ENCODE data around the gene ATXN10. TPM values are rescaled to one million over a fixed set of nuclear protein-coding genes. Genes with fewer than 3 reads are reported as not detected.

The ATXN10 gene
- total and polyA plus RNA-seq, 2 of the 8 experiments (the other 6 are each of a cell fraction or from before 2014, with no cell fraction given), result 134 to 210 TPM

DNA sequence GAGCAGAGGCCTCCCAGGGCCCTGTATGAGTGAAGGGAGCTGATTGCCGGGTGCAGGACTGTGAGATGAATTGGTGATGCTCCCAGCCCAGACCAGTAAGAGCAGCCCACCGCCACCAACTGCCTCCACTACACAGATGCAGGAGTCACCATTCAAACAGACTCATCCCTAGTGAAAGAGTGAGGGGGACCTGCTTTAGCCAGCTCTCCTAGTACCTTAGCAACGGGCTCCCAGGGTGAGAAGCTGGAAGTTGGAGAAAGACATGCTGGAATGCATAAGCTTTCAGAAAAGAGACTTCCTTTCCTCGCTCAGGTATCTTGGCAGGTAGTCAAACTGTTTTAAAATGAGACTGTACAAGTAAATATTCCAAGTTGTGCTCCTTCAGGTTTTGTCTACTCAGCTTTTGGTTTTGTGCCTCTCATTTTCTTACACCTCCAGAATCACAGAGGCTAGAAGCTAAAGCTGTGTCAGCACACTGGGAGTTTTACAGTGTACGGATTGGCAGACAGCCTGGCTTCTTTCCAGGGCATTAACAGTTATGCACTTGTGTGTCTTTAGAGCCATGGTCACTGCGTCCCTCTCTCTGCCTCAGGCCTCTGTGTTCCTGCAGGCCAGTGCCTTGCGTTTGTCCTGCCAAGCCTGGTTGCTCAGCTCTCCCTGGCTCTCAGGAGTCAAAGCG, 146.2 kb downstream of the ATXN10 start:
- Histone ChIP-seq H3K23me2 (ENCODE audit: low read depth, low read length) (no peaks in the 10 kb centered on the region), H3K4ac (replicated peaks; ENCODE audit: insufficient read length, low read depth, low read length) (no peak overlapping the region), H3K9me3 (ENCODE audit: insufficient read depth in 2 of 2, low read depth in 1 of 2, low read length in 1 of 2) (no peaks in the 10 kb centered on the region), H4K20me1 (replicated peaks in 1 of 2; ENCODE audit: control insufficient read depth in 1 of 2, insufficient read depth in 2 of 2, low read length in 2 of 2) (peaks cover 0 to 4% of the 10 kb centered on the region in 2 experiments), H3K9ac (replicated peaks in 1 of 4; ENCODE audit: extremely low read depth in 1 of 4, low read depth in 3 of 4, low read length in 3 of 4) (no peak overlapping the region), H4K5ac (ENCODE audit: insufficient read length, low read depth, low read length) (no peak overlapping the region), H3K79me2 (ENCODE audit: control insufficient read depth in 1 of 2, insufficient read depth in 2 of 2, low read length in 2 of 2) (no peaks in the 10 kb centered on the region), H2AK5ac (ENCODE audit: low read depth, low read length) (no peak overlapping the region), H3K36me3 (ENCODE audit: control insufficient read depth in 2 of 4, insufficient read depth in 4 of 4, low read length in 3 of 4) (peaks cover 0 to 5% (median 2%) of the 10 kb centered on the region in 4 experiments; a peak in 2 of 8 replicates), H4K8ac (ENCODE audit: extremely low read depth, insufficient read depth, low read length) (no peak overlapping the region), H3K23ac (ENCODE audit: insufficient read length) (no peak overlapping the region), H3K4me1 (replicated peaks in 1 of 4; ENCODE audit: control insufficient read depth in 3 of 4, insufficient read depth in 4 of 4, low read length in 3 of 4) (peaks cover 0 to 8% (median 0%) of the 10 kb centered on the region in 4 experiments; a peak in 1 of 7 replicates), H3K27ac (ENCODE audit: low read depth, low read length) (no peak overlapping the region), H2BK120ac (replicated peaks; ENCODE audit: low read depth, low read length) (no peak overlapping the region), H2BK15ac (ENCODE audit: low read length) (no peak overlapping the region), H2BK20ac (ENCODE audit: low read length) (no peak overlapping the region), H2BK5ac (ENCODE audit: low read depth, low read length) (no peak overlapping the region; the same call in 1 of the 2 replicates), H3K14ac (ENCODE audit: insufficient read length) (no peak overlapping the region), H3K27me3 (replicated peaks in 1 of 4; ENCODE audit: control insufficient read depth in 3 of 4, extremely low read depth in 1 of 4, insufficient read depth in 3 of 4, low read length in 3 of 4) (no peaks in the 10 kb centered on the region), H2BK12ac (ENCODE audit: low read depth, low read length) (no peak overlapping the region), H3K56ac (replicated peaks; ENCODE audit: insufficient read length, low read depth, low read length) (no peak overlapping the region), H2AFZ (ENCODE audit: low read length) (no peak overlapping the region), H4K91ac (replicated peaks; ENCODE audit: insufficient read length, low read length) (no peak overlapping the region), H3K4me2 (ENCODE audit: insufficient read depth in 1 of 2, low read depth in 2 of 2, low read length in 2 of 2) (peak overlapping the region in 1 of 2 experiments; percentile 22; a peak in 1 of 4 replicates), H3K4me3 (ENCODE audit: extremely low read depth in 1 of 4, insufficient read depth in 2 of 4, low read depth in 3 of 4, low read length in 4 of 4) (no peak overlapping the region), H3K79me1 (ENCODE audit: low read depth, low read length) (0 out of 2 replicates have a peak, but pooled peaks cover 3% of the 10 kb centered on the region), H3K18ac (ENCODE audit: extremely low read depth, low read length) (no peak overlapping the region)
- TF ChIP-seq, protein P1, sequence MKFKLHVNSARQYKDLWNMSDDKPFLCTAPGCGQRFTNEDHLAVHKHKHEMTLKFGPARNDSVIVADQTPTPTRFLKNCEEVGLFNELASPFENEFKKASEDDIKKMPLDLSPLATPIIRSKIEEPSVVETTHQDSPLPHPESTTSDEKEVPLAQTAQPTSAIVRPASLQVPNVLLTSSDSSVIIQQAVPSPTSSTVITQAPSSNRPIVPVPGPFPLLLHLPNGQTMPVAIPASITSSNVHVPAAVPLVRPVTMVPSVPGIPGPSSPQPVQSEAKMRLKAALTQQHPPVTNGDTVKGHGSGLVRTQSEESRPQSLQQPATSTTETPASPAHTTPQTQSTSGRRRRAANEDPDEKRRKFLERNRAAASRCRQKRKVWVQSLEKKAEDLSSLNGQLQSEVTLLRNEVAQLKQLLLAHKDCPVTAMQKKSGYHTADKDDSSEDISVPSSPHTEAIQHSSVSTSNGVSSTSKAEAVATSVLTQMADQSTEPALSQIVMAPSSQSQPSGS (IDR thresholded peaks at IDR 0.05; ENCODE audit: low read length), result no peak
- TF ChIP-seq PHF8 (conservative IDR thresholded peaks at IDR 0.05; ENCODE audit: low read depth, low read length), result no peak
- no peak for TF ChIP-seq EZH2 (IDR thresholded peaks at IDR 0.05; ENCODE audit: low read depth, low read length, severe bottlenecking)
- no peak for TF ChIP-seq TCF12 (IDR thresholded peaks at IDR 0.05; ENCODE audit: low read depth, low read length)
- TF ChIP-seq GTF2F1 (IDR thresholded peaks at IDR 0.05; ENCODE audit: borderline replicate concordance, low read depth, low read length), result no peak
- 88% methylated on average over 8 of the region's 8 CpGs; no CpG with 5 or more reads in 1 of the 2 experiments for WGBS, 2 experiments (ENCODE audit: extremely low coverage in 1 of 2, insufficient coverage in 1 of 2, insufficient read length in 1 of 2, insufficient replicate concordance in 2 of 2, low coverage in 1 of 2, low lambda C conversion rate in 2 of 2, missing lambda C conversion rate in 1 of 2)
- no peak for FAIRE-seq
- DNase-seq (ENCODE audit: low read depth in 1 of 2, low spot score in 2 of 2), result no peak
- ChIA-PET CTCF (ENCODE audit: partially characterized antibody) (interaction anchor here (0.8 to 2.0 kb wide), 8 partner anchors 9 to 241 kb away, joined by 3 to 5 read pairs (median 3); no protein-coding TSS in a partner anchor), POLR2A (ENCODE audit: partially characterized antibody) (interaction anchor here (0.6 kb wide), 1 partner anchor 11 kb away, joined by 3 read pairs; no protein-coding TSS in a partner anchor)

Data from H1 (cell line).